ENCODE data around the gene GNB1L.

GNB1L gene

DNA sequence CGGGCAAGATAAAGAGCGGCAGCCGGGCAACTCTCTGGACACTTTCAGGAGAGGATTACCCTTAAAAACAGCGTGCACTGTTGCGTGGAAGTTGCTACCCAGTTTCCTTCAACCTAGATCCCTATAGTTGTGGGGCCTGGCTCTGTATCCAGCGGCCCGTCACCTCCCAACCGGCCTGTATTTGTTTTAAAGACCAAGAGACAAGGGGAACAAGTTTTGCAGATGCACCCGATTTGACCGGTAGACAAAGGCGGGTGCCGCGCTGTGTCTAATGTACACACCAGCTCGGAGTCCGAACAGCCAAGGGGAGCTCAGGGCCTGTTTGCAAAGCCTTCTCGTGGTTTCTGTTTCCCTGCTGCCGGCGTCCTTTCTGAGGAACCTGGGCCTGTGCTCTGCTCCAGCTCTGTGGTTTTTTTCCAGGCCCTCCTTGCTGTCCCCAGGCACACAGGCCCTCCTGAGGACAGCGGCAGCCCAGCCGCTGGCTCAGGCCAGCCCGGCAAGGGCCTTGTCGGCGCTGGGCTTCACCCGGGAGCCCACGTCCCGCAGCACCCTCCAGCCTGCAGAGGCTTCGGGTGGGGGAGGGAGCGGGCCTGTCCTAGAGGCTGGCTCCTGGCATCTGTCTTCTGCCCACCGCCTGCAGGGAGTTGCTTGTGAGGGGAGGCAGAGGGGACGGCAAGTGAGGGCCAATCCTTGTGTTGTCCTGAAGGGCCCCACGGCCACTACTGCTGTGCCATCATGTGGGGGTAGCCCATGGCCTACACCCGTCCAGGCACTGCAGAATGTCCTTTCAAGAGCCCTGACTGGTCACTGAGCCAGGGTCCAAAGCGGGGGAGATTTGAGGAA lies 92.7 kb downstream of the GNB1L start:
- peaks cover 5% of the 10 kb centered on the region for H3K36me3 Mint-ChIP-seq
- H3K4me3 Mint-ChIP-seq = peak overlapping the region; percentile 68
- DNase-seq (ENCODE audit: low spot score in 2 of 2) = no peak

DNA sequence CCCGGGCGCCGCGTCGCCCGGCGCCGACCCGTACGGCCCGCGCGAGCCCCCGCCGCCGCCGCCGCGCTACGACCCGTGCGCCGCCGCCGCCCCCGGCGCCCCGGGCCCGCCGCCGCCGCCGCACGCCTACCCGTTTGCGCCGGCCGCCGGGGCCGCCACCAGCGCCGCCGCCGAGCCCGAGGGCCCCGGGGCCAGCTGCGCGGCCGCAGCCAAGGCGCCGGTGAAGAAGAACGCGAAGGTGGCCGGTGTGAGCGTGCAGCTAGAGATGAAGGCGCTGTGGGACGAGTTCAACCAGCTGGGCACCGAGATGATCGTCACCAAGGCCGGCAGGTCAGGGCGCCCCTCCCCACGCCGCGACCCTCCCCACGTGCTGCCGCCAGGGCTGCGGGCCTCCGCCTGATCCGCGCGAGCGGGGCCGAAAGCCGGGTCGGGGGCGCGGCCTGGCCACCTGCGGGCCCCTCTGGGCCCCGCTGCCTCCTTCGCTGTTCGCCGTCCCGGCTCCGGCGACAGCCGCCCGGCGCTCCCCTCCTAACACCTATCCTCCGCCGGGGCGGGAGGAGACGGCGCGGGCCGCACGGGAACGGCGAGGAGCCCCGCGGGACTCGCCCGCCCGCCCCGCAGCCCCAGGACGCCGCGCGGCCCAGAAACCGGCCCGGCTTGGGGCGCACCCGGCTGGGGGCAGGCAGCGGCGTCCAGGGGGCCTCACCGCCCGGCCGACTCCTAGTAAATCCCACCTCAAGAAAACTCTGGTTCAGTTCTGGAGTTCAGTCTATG lies 93.5 kb downstream of the GNB1L start:
- DNase-seq (ENCODE audit: low spot score in 2 of 2) = no peak
- peaks cover 5% of the 10 kb centered on the region for H3K36me3 Mint-ChIP-seq
- H3K4me1 Mint-ChIP-seq = peaks cover 25% of the 10 kb centered on the region
- H3K27ac Mint-ChIP-seq = no peak overlapping the region
- peak overlapping the region; percentile 68 for H3K4me3 Mint-ChIP-seq
- H3K9me3 Mint-ChIP-seq = no peaks in the 10 kb centered on the region
- H3K27me3 Mint-ChIP-seq = peaks cover 36% of the 10 kb centered on the region
- ATAC-seq (ENCODE audit: low read depth) = no peak

More for the DNA sequence above, 92.7 kb downstream of the GNB1L start:
- Mint-ChIP-seq H3K27ac (no peak overlapping the region), H3K4me1 (peaks cover 20% of the 10 kb centered on the region), H3K9me3 (no peaks in the 10 kb centered on the region), H3K27me3 (peaks cover 33% of the 10 kb centered on the region)
- ATAC-seq (ENCODE audit: low read depth) = no peak

DNA sequence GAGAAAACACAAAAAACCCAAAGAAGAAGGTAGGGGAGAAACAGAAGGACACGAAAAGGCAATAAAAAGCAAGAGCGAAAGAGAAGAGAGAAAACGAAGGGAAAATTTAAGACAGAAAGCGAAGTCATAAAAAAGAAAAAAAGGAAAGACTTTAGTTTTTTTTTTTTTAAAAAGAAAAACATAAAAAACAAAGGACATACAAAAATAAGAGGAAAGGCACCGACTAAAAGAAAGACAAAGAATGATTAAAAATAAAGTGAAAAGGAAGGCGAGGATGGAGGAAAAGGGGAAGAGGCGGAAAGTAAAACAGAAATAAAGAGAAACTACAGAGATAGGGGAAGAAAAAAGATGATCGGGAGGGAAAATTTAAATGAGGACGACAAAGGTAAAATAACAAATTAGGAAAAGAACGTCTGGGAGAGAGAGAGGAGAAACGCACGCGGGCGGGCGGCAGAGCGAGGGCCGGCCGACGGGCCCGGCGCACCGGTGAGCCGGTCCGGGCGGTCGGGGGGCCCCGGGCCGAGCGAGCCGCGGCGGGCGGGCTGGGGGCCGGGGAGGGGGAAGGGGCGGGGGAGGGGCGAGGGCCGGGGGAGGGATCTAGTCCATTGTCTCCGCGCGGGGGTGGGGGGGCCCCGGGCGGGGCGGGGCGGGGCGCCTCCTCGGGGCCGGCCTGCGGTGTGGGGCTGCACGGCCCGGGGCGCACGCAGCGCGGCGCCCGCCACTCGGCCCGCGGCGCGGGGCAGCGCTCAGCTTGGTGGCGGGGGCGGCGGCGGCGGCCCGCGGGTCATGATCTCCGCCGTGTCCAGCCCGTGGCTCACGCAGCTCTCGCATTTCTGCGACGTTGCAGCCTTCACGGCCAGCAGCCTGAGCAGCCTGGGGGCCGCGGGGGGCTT lies 94.4 kb downstream of the GNB1L start, which contains the start of gene TBX1:
TSS of gene TBX1 (plus strand) at position 721 of the 893 bp plus-strand sequence. CDS start at position 787, 66 bp downstream.
- H3K9me3 Mint-ChIP-seq = no peaks in the 10 kb centered on the region
- ATAC-seq (ENCODE audit: low read depth) = no peak
- H3K36me3 Mint-ChIP-seq = peaks cover 5% of the 10 kb centered on the region
- peaks cover 28% of the 10 kb centered on the region for H3K4me1 Mint-ChIP-seq
- DNase-seq (ENCODE audit: low spot score in 2 of 2) = no peak
- H3K4me3 Mint-ChIP-seq = peak within 1 kb of the TSS; percentile 86
- peak within 1 kb of the TSS; percentile 70 for H3K27ac Mint-ChIP-seq
- peaks cover 38% of the 10 kb centered on the region for H3K27me3 Mint-ChIP-seq

DNA sequence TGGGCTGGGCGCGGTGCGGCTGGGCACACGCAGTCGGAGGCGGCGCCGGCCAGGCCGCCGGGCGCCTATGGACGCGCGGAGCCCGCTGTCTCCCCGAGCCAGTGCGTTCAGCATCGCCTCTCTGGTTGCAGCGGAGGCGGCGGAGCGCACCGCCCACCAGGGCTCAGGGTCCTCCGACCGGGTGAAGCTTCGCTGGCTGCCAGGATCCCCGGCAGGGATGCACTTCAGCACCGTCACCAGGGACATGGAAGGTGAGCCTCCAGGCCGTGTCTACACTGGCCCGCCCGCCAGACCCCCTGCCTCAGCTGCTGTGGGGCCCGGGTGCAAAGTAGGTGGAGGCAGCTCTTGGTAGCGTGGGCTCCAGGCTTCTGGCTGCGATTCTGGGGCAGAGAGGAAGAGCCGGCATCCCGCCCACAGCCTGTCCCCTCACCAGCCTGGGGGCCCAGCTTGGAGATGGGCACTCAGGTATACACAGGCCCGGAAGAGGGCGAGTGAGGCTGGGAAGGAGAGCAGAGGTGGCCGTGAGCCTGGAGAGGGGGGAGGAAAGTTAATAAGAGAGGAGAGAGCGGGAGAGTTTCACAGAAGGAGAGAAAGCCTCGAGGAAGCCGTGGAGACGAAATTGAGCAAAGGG lies 95.1 kb downstream of the GNB1L start:
- Mint-ChIP-seq H3K4me3 (peak overlapping the region; percentile 86), H3K27ac (peak overlapping the region; percentile 70), H3K36me3 (peaks cover 5% of the 10 kb centered on the region), H3K27me3 (peaks cover 34% of the 10 kb centered on the region), H3K9me3 (no peaks in the 10 kb centered on the region), H3K4me1 (peaks cover 28% of the 10 kb centered on the region)
- DNase-seq (ENCODE audit: low spot score in 2 of 2) (no peak), ATAC-seq (ENCODE audit: low read depth) (no peak)

DNA sequence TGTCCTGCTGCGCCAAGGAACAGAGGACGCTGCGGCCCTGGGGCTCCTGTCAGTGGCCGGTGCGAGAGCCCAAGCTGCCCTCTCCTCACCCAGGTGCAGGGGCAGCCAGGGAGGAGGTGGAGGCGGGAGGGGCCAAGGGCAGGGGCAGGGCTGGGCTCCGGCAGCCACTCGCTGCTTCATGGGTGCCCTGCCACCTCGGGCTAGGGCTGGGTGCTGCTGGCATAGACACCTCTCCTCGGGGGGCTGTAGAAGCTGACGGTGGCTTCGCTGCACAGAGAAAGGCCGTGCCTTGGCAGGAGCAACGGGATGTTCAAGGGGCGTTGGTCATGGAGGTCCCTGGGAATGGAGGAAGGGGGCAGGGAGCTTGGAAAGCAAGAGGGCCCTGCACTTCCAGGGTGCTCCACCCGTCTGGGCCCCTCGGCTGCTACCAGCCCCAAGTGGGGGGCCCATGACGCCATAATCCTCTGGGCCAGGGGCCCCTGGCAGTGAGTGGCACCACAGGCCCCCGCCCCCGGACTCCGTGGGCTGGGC lies 95.7 kb downstream of the GNB1L start:
- H3K4me3 Mint-ChIP-seq = peak overlapping the region; percentile 56
- H3K4me1 Mint-ChIP-seq = peaks cover 28% of the 10 kb centered on the region
- DNase-seq (ENCODE audit: low spot score in 2 of 2) = no peak
- peaks cover 5% of the 10 kb centered on the region for H3K36me3 Mint-ChIP-seq
- H3K9me3 Mint-ChIP-seq = no peaks in the 10 kb centered on the region
- no peak for ATAC-seq (ENCODE audit: low read depth)
- peaks cover 38% of the 10 kb centered on the region for H3K27me3 Mint-ChIP-seq
- no peak overlapping the region for H3K27ac Mint-ChIP-seq

DNA sequence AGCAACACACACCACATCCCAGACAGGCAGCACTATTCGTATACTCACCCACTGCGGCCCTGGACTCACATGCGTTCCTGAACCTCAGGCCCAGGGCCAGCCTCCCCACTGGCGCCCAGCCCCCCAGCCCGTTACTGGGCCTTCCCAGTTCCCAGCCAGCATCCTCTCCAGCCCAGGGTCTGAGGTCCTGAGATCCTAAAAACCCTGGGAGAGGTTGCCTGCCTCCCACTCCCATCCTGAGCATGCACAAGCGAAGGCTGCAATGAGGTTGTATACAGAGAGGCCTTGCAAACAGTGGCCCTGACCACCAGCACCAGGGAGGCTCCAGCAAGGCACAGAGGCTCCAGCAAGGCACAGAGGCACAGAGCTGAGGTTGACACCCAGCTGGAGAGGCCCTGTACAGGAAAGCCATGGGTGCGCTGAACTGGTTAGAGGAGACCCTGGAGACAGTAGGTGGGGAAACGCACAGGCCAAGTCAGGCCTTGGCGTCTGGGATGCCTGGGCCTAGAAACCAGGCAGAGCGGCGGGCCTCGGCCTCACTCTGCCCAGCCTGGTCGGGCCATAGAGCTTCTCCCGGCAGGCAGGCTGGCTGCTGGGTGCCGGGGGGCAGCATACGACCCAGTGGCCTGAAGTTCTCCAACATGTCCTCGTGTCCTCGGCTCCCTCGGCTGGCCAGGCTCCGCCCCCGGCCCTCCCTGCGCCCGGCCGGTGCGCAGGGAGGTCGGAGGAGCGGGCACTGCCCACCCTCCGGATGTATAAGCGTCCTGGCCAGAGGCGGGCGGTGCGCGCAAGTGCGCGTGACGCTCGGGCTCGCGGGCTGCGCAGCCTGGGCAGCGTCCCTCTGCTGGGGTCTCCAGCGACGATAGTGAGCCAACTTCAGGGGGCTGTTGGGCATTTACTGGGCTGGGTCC lies 96.4 kb downstream of the GNB1L start:
- ATAC-seq (ENCODE audit: low read depth) (no peak), DNase-seq (ENCODE audit: low spot score in 2 of 2) (no peak)
- peaks cover 42% of the 10 kb centered on the region for H3K27me3 Mint-ChIP-seq
- peaks cover 28% of the 10 kb centered on the region for H3K4me1 Mint-ChIP-seq
- no peak overlapping the region for H3K27ac Mint-ChIP-seq
- H3K9me3 Mint-ChIP-seq = no peaks in the 10 kb centered on the region
- peaks cover 5% of the 10 kb centered on the region for H3K36me3 Mint-ChIP-seq
- peak overlapping the region; percentile 80 for H3K4me3 Mint-ChIP-seq

DNA sequence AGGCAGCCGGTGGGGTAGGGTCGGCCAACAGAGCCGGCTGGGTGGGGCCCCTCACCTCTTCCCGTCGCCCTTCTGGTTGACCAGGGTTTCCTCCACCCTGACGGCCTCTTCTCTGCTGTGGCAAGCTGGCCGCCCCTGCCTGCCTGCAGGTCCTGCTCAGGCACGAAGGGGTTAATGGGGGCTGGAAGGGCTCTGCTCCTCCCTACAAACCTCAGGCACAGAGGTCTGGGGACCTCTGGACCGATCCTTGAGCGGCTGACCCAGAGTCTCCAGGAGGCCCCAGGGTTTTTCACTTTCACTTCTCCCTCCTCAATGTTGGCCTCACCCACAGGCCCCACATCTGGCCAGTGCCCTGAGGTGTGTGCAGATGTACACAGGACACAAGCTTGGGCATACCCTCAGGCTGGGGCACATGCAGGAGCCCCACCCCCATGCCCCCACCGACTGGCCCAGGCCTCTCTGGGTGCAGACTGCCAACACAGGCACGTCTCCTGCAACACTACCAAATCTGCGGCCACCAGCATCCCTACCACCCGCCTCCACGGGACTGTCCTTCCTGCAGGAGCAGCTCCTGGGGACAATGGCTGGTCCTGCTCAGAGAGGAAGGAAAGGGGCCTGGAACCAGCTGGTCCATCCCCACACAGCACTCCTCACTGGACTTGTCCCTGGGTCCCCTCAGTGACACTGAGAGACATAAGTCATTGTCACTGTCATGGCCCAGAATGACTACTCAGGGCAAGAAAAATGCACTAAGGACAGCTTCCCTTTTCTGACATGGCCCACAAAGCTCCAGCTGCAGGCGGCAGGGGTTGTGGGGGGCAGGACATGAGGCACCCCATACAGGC lies 97.3 kb downstream of the GNB1L start:
- peaks cover 46% of the 10 kb centered on the region for H3K27me3 Mint-ChIP-seq
- H3K4me3 Mint-ChIP-seq = peak overlapping the region; percentile 80
- no peak overlapping the region for H3K27ac Mint-ChIP-seq
- peak; percentile 51 for ATAC-seq (ENCODE audit: low read depth)
- H3K4me1 Mint-ChIP-seq = peaks cover 28% of the 10 kb centered on the region
- H3K36me3 Mint-ChIP-seq = peaks cover 5% of the 10 kb centered on the region
- DNase-seq (ENCODE audit: low spot score in 2 of 2) = no peak
- H3K9me3 Mint-ChIP-seq = no peaks in the 10 kb centered on the region

DNA sequence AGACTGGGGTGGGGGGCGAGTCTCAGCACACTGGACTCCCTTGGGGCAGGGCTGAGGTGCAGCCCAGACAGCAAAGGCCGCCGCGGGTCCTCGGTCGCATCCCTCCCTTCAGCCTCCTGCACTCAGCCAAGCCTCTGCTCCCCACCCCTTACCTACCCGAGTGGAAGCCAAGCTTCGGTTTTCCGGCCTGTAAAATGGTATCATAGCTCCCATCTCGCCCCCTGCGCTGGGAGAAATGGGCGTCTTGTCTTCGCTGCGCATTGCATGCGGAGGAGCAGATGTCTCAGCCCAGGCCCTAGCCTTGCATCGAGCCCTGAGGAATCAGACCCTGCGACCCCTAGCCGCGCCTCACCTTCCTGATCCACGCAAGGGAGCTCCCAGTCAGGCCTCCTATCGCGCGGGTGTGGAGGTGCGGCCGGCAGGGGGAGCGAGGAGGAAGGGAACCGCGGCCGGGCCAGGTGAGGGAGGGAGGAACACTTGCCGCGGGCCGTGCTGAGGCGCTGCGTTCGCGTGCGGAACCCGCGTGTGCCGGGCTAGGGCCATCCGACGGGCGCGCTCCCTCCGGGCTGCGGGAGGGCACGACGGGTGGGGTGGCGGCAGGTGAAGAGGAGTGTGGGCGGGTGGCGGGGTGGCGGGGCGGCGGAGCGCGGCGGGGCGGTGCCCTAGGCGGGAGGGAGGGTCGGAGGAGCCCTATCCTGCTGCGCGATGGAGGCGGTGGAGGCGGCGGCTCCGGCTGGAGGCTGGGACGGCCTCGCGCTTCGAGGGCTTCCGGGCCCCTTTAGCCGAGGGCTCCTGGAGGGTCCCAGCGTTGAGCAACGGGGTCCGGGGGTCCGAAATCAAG lies 98.2 kb downstream of the GNB1L start:
- Mint-ChIP-seq H3K36me3 (peaks cover 5% of the 10 kb centered on the region), H3K4me1 (peaks cover 28% of the 10 kb centered on the region), H3K9me3 (no peaks in the 10 kb centered on the region), H3K4me3 (peak overlapping the region; percentile 74), H3K27me3 (peaks cover 42% of the 10 kb centered on the region), H3K27ac (no peak overlapping the region)
- DNase-seq (ENCODE audit: low spot score in 2 of 2) (peak in 1 of 2 donors; percentile 51), ATAC-seq (ENCODE audit: low read depth) (peak; percentile 70)

DNA sequence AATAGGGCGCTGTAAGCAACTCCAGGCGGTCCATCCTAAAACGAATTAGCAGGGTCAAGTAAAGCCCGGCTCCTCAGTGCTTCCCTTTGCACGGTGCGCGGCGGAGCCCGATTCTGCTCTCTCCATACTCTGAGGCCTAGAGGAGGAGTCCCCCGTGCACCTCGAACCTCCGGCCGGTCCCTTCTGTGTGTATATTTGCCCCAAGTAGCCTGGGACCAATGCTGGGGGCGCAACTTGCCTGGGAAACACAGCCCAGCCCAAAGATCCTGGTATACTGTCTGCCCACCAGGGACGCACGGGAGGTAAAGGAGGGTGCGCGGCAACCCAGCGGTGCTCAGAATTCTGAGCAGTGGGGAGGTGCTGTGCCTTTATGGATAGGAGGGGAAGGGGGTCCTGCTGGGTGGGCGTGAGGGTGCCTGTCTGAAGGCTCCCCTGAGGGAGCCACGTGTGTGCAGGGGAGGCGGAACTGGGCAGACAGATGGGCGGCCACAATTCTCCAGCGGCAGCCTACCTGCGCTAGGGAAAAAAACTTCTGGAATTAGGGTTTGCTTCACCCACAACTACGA lies 98.9 kb downstream of the GNB1L start:
- H3K27ac Mint-ChIP-seq = no peak overlapping the region
- H3K36me3 Mint-ChIP-seq = peaks cover 5% of the 10 kb centered on the region
- ATAC-seq (ENCODE audit: low read depth) (no peak), DNase-seq (ENCODE audit: low spot score in 2 of 2) (no peak)
- H3K4me1 Mint-ChIP-seq = peaks cover 28% of the 10 kb centered on the region
- peaks cover 43% of the 10 kb centered on the region for H3K27me3 Mint-ChIP-seq
- H3K4me3 Mint-ChIP-seq = peak overlapping the region; percentile 74
- no peaks in the 10 kb centered on the region for H3K9me3 Mint-ChIP-seq

DNA sequence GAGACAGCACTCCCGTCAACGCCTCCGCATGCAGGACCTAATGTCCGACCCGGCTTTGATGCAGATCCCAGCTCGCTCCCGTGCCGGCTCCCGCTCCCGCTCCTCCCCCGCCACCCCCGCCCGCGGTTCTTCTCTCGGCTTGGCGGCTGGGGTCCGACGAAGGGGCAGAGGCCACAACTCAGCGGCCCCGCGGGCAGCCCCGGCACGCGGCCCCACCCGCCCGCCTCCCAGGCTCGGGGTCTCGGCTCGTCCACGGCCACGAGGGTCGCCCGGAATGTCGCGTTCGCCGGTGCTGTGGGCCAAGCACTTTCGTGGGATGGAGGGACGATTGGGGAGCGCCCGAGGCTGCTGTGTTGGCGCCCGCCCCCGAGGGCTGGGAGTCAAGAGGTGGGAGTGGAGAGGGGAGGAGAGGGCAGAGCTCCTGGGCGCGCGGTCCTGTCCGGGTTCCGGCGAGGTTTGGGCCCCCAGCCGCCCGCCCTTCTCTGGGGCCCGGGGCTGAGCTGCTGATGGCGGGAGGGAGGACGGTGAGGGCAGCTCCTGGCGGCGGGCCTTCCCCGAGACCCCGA lies 99.4 kb downstream of the GNB1L start:
- Mint-ChIP-seq H3K27me3 (peaks cover 44% of the 10 kb centered on the region), H3K36me3 (peaks cover 4% of the 10 kb centered on the region), H3K4me1 (peaks cover 27% of the 10 kb centered on the region), H3K27ac (no peak overlapping the region), H3K4me3 (no peak overlapping the region), H3K9me3 (no peaks in the 10 kb centered on the region)
- no peak for DNase-seq (ENCODE audit: low spot score in 2 of 2)
- ATAC-seq (ENCODE audit: low read depth) = no peak

Measured in memory B cell (primary cell).